HCT116 (cell line): ENCODE data around the gene NUP133. TPM values are rescaled to one million over a fixed set of nuclear protein-coding genes. Genes with fewer than 3 reads are reported as not detected.

ENCODE experiments used
- ATAC-seq: fragments of 200-7000 bp; cut with Tn5 transposase; 2 replicates; pipeline ENCODE4 v1.9.1; 2020; ENCODE audit warnings: mild to moderate bottlenecking, moderate library complexity
- BruUV-seq: library from RNA; stranded (reverse); fragments of 400-500 nt; replicated peaks from 2 replicates; lab custom pipeline; 2021; lab: Mats Ljungman, UMichigan
- CTCF ChIA-PET: fragments of 300-600 bp; sonication (Branson Sonifier 250); formaldehyde crosslinking; loops from one replicate; lab custom pipeline; 2021; ENCODE audit warnings: antibody characterized with exemption; lab: Charles Lee
- POLR2A ChIA-PET: fragments of 300-600, 350-600 bp; sonication (Branson Sonifier 250); formaldehyde crosslinking; loops from one replicate; lab custom pipeline; 2021; ENCODE audit warnings: antibody characterized with exemption; lab: Charles Lee
- RAD21 ChIA-PET, 2 experiments: fragments of 300-600 bp; sonication (Branson Sonifier 250); formaldehyde crosslinking; loops; one replicate each; lab custom pipeline; 2023; ENCODE audit warnings: low total read pairs in 2 of 2; ENCODE audit not compliant: uncharacterized antibody in 2 of 2, unreplicated experiment in 2 of 2, low non-redundant PET in 1 of 2; lab: Charles Lee
- DNase-seq: peaks from one replicate; pipeline ENCODE4 v3.0.0-alpha.2; 2010; ENCODE audit warnings: low read depth, low spot score
- H2AFZ ChIP-seq: fragments of 200-600 bp; shearing (Covaris generic), sonication (generic); 2 replicates; pipeline ENCODE4 v1.6.1; 2017; ENCODE audit warnings: low read depth, mixed run types, mixed read lengths, antibody characterized with exemption, low read length; ENCODE audit not compliant: poor library complexity, severe bottlenecking
- H3K27ac ChIP-seq: 2 replicates; pipeline ENCODE4 v1.5.1; 2012; ENCODE audit warnings: low read depth, low read length
- H3K27me3 ChIP-seq: fragments of 200-600 bp; sonication (generic); 2 replicates; pipeline ENCODE4 v1.6.1; 2016; ENCODE audit warnings: mixed run types, low read length, mixed read lengths; ENCODE audit not compliant: insufficient read depth
- H3K36me3 ChIP-seq, 2 experiments: fragments of 200-500 bp in 1 of 2; fragments of 200-600 bp in 1 of 2; sonication (Bioruptor generic) in 1 of 2; sonication (generic) in 1 of 2; 2 replicates each; pipeline versions ENCODE4 v1.5.1 to v1.6.1; 2014 to 2016; ENCODE audit warnings: low read length in 2 of 2, inconsistent platforms in 1 of 2, mixed read lengths in 1 of 2, mixed run types in 1 of 2; ENCODE audit not compliant: insufficient read depth in 2 of 2, control insufficient read depth in 1 of 2
- H3K4me1 ChIP-seq, 2 experiments: fragments of 200-600 bp in 1 of 2; sonication (generic) in 1 of 2; 2 replicates each; pipeline versions ENCODE4 v1.5.1 to v1.6.1; 2012 to 2017; ENCODE audit warnings: low read length in 2 of 2, inconsistent platforms in 1 of 2, mild to moderate bottlenecking in 1 of 2, mixed read lengths in 1 of 2, mixed run types in 1 of 2, moderate library complexity in 1 of 2; ENCODE audit not compliant: insufficient read depth in 2 of 2, control insufficient read depth in 1 of 2
- H3K4me2 ChIP-seq: fragments of 200-600 bp; sonication (generic); 2 replicates; pipeline ENCODE4 v1.6.1; 2017; ENCODE audit warnings: mixed run types, low read length, mixed read lengths
- H3K4me3 ChIP-seq, 2 experiments: fragments of 200-600 bp in 1 of 2; sonication (generic) in 1 of 2; replicated peaks in 1 of 2; 2 replicates each; pipeline ENCODE4 v1.5.1; 2011 to 2016; ENCODE audit warnings: low read length in 2 of 2, control low read depth in 1 of 2, low read depth in 1 of 2, mild to moderate bottlenecking in 1 of 2, mixed read lengths in 1 of 2, mixed run types in 1 of 2
- H3K79me2 ChIP-seq: fragments of 200-600 bp; sonication (generic); 2 replicates; pipeline ENCODE4 v1.6.1; 2017; ENCODE audit warnings: mild to moderate bottlenecking, mixed run types, low read length, moderate library complexity, mixed read lengths; ENCODE audit not compliant: insufficient read depth
- H3K9ac ChIP-seq: fragments of 200-600 bp; sonication (generic); 2 replicates; pipeline ENCODE4 v1.6.1; 2016; ENCODE audit warnings: low read length, mixed read lengths
- H3K9me2 ChIP-seq: fragments of 200-600 bp; sonication (generic), shearing (Covaris generic); 2 replicates; pipeline ENCODE4 v1.6.1; 2017; ENCODE audit warnings: mixed run types, mild to moderate bottlenecking, moderate library complexity; ENCODE audit not compliant: insufficient read depth
- H3K9me3 ChIP-seq, 2 experiments: fragments of 200-500 bp in 1 of 2; fragments of 200-600 bp in 1 of 2; sonication (Bioruptor generic) in 1 of 2; sonication (generic) in 1 of 2; 2 replicates each; pipeline ENCODE4 v1.6.1; 2014 to 2017; ENCODE audit warnings: low read length in 2 of 2, mixed read lengths in 2 of 2, inconsistent platforms in 1 of 2, low read depth in 1 of 2, mild to moderate bottlenecking in 1 of 2, mixed run types in 1 of 2, moderate library complexity in 1 of 2; ENCODE audit not compliant: control insufficient read depth in 1 of 2, insufficient read depth in 1 of 2
- H4K20me1 ChIP-seq: fragments of 200-600 bp; sonication (generic), shearing (Covaris generic); 2 replicates; pipeline ENCODE4 v1.6.1; 2017; ENCODE audit warnings: mixed run types, mild to moderate bottlenecking, moderate library complexity; ENCODE audit not compliant: insufficient read depth
- ATF3 ChIP-seq: IDR thresholded peaks from 2 replicates; pipeline ENCODE4 v1.6.1; 2012
- EGR1 ChIP-seq: IDR thresholded peaks from 2 replicates; pipeline ENCODE4 v1.6.1; 2012; ENCODE audit warnings: low read depth
- ELF1 ChIP-seq: IDR thresholded peaks from 2 replicates; pipeline ENCODE4 v1.6.1; 2012; ENCODE audit warnings: low read depth, borderline replicate concordance
- EZH2 ChIP-seq: fragments of 200-600 bp; sonication (generic); IDR thresholded peaks from 2 replicates; pipeline ENCODE4 v1.6.1; 2017; ENCODE audit warnings: antibody characterized with exemption, mixed run types
- EZH2phosphoT487 ChIP-seq: fragments of 200-600 bp; IDR thresholded peaks from 2 replicates; pipeline ENCODE4 v1.6.1; 2018; ENCODE audit warnings: antibody characterized with exemption, borderline replicate concordance
- FOSL1 ChIP-seq: IDR thresholded peaks from 2 replicates; pipeline ENCODE4 v1.6.1; 2012; ENCODE audit warnings: low read depth
- JUND ChIP-seq: IDR thresholded peaks from 2 replicates; pipeline ENCODE4 v1.6.1; 2012
- MAX ChIP-seq: IDR thresholded peaks from 2 replicates; pipeline ENCODE4 v1.6.1; 2012
- POLR2A ChIP-seq: IDR thresholded peaks from 2 replicates; pipeline ENCODE4 v1.7.0; 2011; ENCODE audit warnings: borderline replicate concordance; ENCODE audit not compliant: insufficient read depth, insufficient read length; ENCODE audit errors: extremely low read depth
- POLR2AphosphoS5 ChIP-seq: IDR thresholded peaks from 2 replicates; pipeline ENCODE4 v1.6.1; 2011; ENCODE audit warnings: mild to moderate bottlenecking, low read depth, low read length, moderate library complexity
- RAD21 ChIP-seq: IDR thresholded peaks from 2 replicates; pipeline ENCODE4 v1.6.1; 2012; ENCODE audit warnings: low read depth, mild to moderate bottlenecking
- REST ChIP-seq: IDR thresholded peaks from 2 replicates; pipeline ENCODE4 v1.6.1; 2012; ENCODE audit warnings: low read depth
- SIN3A ChIP-seq: IDR thresholded peaks from 2 replicates; pipeline ENCODE4 v1.6.1; 2012; ENCODE audit warnings: low read depth
- SP1 ChIP-seq: IDR thresholded peaks from 2 replicates; pipeline ENCODE4 v1.6.1; 2012; ENCODE audit warnings: low read depth
- SRF ChIP-seq: IDR thresholded peaks from 2 replicates; pipeline ENCODE4 v1.6.1; 2012; ENCODE audit warnings: low read depth
- TCF7L2 ChIP-seq: IDR thresholded peaks from 2 replicates; pipeline ENCODE4 v1.7.0; 2011; ENCODE audit warnings: borderline replicate concordance, inconsistent platforms; ENCODE audit not compliant: insufficient read depth, insufficient read length; ENCODE audit errors: extremely low read depth
- ZBTB33 ChIP-seq: IDR thresholded peaks from 2 replicates; pipeline ENCODE4 v1.6.1; 2011; ENCODE audit warnings: mild to moderate bottlenecking, low read length, moderate library complexity; ENCODE audit not compliant: insufficient replicate concordance; ENCODE audit errors: extremely low read depth
- ZFX ChIP-seq: fragments of 450-650 bp; IDR thresholded peaks from 2 replicates; pipeline ENCODE4 v1.6.1; 2017
- ZNF274 ChIP-seq: fragments of 200-500 bp; sonication (Bioruptor generic); IDR thresholded peaks from 2 replicates; pipeline ENCODE4 v1.6.1; 2014; ENCODE audit warnings: mild to moderate bottlenecking, low read depth, low read length, inconsistent platforms
- intact Hi-C: fragments of 100-400 bp; cut with micrococcal nuclease; formaldehyde crosslinking; loops from 2 replicates; pipeline ENCODE4 v1.10.0; 2022
- total RNA-seq: library from RNA; stranded (reverse); gene quantifications from one replicate; pipeline ENCODE4 v1.2.1, GENCODE V29; 2021; ENCODE audit not compliant: unreplicated experiment

Gene NUP133
- total RNA-seq, 1 experiment from 2014 or later: 52.5 TPM

GRCh38 chr1:229437443-229437842 is 70.7 kb downstream of the NUP133 start:
- H3K9me2 ChIP-seq: no peaks in the 10 kb centered on the region
- no TSS peak for BruUV-seq
- H4K20me1 ChIP-seq: no peaks in the 10 kb centered on the region
- no peaks in the 10 kb centered on the region for H3K9me3 ChIP-seq
- intact Hi-C loops: no loop called here
- H3K36me3 ChIP-seq: peaks cover 0 to 19% of the 10 kb centered on the region in 2 experiments; a peak in 2 of 4 replicates
- no peak overlapping the region for H2AFZ ChIP-seq
- no peaks in the 10 kb centered on the region for H3K27me3 ChIP-seq
- no peak overlapping the region for H3K4me3 ChIP-seq
- H3K79me2 ChIP-seq: no peaks in the 10 kb centered on the region
- CTCF ChIA-PET: no interaction called here
- TF ChIP-seq JUND (no peak), REST (no peak), ATF3 (no peak), EGR1 (no peak), TCF7L2 (no peak), ELF1 (no peak), MAX (no peak), POLR2A (no peak), ZFX (no peak), SIN3A (no peak), ZBTB33 (no peak), ZNF274 (no peak), RAD21 (no peak), EZH2 (no peak), POLR2AphosphoS5 (no peak), FOSL1 (no peak), EZH2phosphoT487 (no peak), SP1 (no peak), SRF (no peak)
- ATAC-seq (no peak), DNase-seq (no peak)
- H3K9ac ChIP-seq: no peak overlapping the region
- H3K4me1 ChIP-seq: no peaks in the 10 kb centered on the region
- RAD21 ChIA-PET: no interaction called here
- no peak overlapping the region for H3K27ac ChIP-seq
- POLR2A ChIA-PET: no interaction called here
- no peak overlapping the region for H3K4me2 ChIP-seq
